WTC11 (cell line): Measurements from ENCODE around the gene FBXL7.

Experiments used
- FOXJ3 ChIP-seq: sonication (generic); formaldehyde crosslinking; IDR thresholded peaks from 2 replicates; pipeline ENCODE4 v1.9.0; 2021; ENCODE audit warnings: missing genetic modification reagents, mild to moderate bottlenecking, borderline replicate concordance
- JAZF1 ChIP-seq: fragments of 250-450 bp; sonication (Bioruptor Pico); IDR thresholded peaks from 2 replicates; pipeline ENCODE4 v1.9.0; 2021; ENCODE audit warnings: moderate library complexity, mild to moderate bottlenecking, inconsistent platforms
- JUN ChIP-seq: sonication (generic); formaldehyde crosslinking; IDR thresholded peaks from 2 replicates; pipeline ENCODE4 v1.8.0; 2023; ENCODE audit warnings: mild to moderate bottlenecking, missing genetic modification reagents
- NFATC4 ChIP-seq: fragments of 250-450 bp; sonication (Bioruptor Pico); IDR thresholded peaks from 2 replicates; pipeline ENCODE4 v1.9.0; 2021; ENCODE audit warnings: mild to moderate bottlenecking
- RELA ChIP-seq: sonication (generic); formaldehyde crosslinking; IDR thresholded peaks from 2 replicates; pipeline ENCODE4 v1.8.1; 2022; ENCODE audit warnings: missing genetic modification reagents, mild to moderate bottlenecking, borderline replicate concordance
- SMAD3 ChIP-seq: sonication (generic); formaldehyde crosslinking; IDR thresholded peaks from 2 replicates; pipeline ENCODE4 v1.8.0; 2022; ENCODE audit warnings: missing genetic modification reagents, mild to moderate bottlenecking, borderline replicate concordance
- TEAD4 ChIP-seq: sonication (generic); formaldehyde crosslinking; IDR thresholded peaks from 2 replicates; pipeline ENCODE4 v1.8.0; 2022; ENCODE audit warnings: mild to moderate bottlenecking, missing genetic modification reagents
- ZNF317 ChIP-seq: sonication (generic); formaldehyde crosslinking; IDR thresholded peaks from 2 replicates; pipeline ENCODE4 v1.8.1; 2023; ENCODE audit warnings: low read depth, mild to moderate bottlenecking, moderate library complexity, missing genetic modification reagents, borderline replicate concordance
- TF ChIP-seq, protein P1 (sequence below): sonication (generic); formaldehyde crosslinking; IDR thresholded peaks from 2 replicates; pipeline ENCODE4 v1.8.1; 2022; ENCODE audit warnings: missing genetic modification reagents, borderline replicate concordance
- TF ChIP-seq, protein P2 (sequence below): fragments of 200-600 bp; IDR thresholded peaks from 2 replicates; pipeline ENCODE4 v1.8.0; 2022; ENCODE audit warnings: antibody characterized with exemption
- TF ChIP-seq, protein P3 (sequence below): sonication (generic); formaldehyde crosslinking; IDR thresholded peaks from 2 replicates; pipeline ENCODE4 v1.8.0; 2022; ENCODE audit warnings: mild to moderate bottlenecking, missing genetic modification reagents

DNA sequence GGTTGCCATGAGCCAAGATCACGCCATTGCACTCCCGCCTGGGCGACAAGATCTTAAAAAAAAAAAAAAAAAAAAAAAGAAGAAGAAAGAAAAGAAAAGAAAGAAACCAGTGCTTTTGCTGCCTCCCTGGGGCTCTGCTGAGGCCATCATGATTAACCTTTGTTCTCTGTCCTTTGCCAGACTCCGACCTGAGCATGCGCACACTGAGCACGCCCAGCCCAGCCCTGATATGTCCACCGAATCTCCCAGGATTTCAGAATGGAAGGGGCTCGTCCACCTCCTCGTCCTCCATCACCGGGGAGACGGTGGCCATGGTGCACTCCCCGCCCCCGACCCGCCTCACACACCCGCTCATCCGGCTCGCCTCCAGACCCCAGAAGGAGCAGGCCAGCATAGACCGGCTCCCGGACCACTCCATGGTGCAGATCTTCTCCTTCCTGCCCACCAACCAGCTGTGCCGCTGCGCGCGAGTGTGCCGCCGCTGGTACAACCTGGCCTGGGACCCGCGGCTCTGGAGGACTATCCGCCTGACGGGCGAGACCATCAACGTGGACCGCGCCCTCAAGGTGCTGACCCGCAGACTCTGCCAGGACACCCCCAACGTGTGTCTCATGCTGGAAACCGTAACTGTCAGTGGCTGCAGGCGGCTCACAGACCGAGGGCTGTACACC, 427.9 kb downstream of the FBXL7 start:
- TF ChIP-seq, protein P1, sequence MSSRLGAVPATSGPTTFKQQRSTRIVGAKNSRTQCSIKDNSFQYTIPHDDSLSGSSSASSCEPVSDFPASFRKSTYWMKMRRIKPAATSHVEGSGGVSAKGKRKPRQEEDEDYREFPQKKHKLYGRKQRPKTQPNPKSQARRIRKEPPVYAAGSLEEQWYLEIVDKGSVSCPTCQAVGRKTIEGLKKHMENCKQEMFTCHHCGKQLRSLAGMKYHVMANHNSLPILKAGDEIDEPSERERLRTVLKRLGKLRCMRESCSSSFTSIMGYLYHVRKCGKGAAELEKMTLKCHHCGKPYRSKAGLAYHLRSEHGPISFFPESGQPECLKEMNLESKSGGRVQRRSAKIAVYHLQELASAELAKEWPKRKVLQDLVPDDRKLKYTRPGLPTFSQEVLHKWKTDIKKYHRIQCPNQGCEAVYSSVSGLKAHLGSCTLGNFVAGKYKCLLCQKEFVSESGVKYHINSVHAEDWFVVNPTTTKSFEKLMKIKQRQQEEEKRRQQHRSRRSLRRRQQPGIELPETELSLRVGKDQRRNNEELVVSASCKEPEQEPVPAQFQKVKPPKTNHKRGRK, result no peak
- TF ChIP-seq TEAD4 (CRISPR knock-in tag), result no peak
- no peak for TF ChIP-seq NFATC4 (CRISPR knock-in tag)
- TF ChIP-seq, protein P2, sequence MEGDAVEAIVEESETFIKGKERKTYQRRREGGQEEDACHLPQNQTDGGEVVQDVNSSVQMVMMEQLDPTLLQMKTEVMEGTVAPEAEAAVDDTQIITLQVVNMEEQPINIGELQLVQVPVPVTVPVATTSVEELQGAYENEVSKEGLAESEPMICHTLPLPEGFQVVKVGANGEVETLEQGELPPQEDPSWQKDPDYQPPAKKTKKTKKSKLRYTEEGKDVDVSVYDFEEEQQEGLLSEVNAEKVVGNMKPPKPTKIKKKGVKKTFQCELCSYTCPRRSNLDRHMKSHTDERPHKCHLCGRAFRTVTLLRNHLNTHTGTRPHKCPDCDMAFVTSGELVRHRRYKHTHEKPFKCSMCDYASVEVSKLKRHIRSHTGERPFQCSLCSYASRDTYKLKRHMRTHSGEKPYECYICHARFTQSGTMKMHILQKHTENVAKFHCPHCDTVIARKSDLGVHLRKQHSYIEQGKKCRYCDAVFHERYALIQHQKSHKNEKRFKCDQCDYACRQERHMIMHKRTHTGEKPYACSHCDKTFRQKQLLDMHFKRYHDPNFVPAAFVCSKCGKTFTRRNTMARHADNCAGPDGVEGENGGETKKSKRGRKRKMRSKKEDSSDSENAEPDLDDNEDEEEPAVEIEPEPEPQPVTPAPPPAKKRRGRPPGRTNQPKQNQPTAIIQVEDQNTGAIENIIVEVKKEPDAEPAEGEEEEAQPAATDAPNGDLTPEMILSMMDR, result no peak
- no peak for TF ChIP-seq FOXJ3 (CRISPR knock-in tag)
- no peak for TF ChIP-seq JUN (CRISPR knock-in tag)
- TF ChIP-seq, protein P3, sequence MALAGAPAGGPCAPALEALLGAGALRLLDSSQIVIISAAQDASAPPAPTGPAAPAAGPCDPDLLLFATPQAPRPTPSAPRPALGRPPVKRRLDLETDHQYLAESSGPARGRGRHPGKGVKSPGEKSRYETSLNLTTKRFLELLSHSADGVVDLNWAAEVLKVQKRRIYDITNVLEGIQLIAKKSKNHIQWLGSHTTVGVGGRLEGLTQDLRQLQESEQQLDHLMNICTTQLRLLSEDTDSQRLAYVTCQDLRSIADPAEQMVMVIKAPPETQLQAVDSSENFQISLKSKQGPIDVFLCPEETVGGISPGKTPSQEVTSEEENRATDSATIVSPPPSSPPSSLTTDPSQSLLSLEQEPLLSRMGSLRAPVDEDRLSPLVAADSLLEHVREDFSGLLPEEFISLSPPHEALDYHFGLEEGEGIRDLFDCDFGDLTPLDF (CRISPR knock-in tag), result no peak
- no peak for TF ChIP-seq RELA (CRISPR knock-in tag)
- no peak for TF ChIP-seq SMAD3 (CRISPR knock-in tag)
- no peak for TF ChIP-seq JAZF1
- TF ChIP-seq ZNF317, result no peak
